ENCODE results near the gene TENM3. TPM values are rescaled to one million over a fixed set of nuclear protein-coding genes. Genes with fewer than 3 reads are reported as not detected.

Gene TENM3
- total and polyA plus RNA-seq, 9 donors: 11.0 to 32.9 (median 23.2) TPM

- no peak overlapping the region for H3K4me3 ChIP-seq (ENCODE audit: low read length)
- DNase-seq: no peak
- H3K27ac ChIP-seq (ENCODE audit: low read length): no peak overlapping the region
- no peaks in the 10 kb centered on the region for H3K36me3 ChIP-seq (ENCODE audit: control insufficient read depth, insufficient read depth, low read length)
- H3K27me3 ChIP-seq (ENCODE audit: control insufficient read depth, insufficient read depth, low read length): peaks cover 9% of the 10 kb centered on the region
- H3K9me3 ChIP-seq (replicated peaks; ENCODE audit: control insufficient read depth, low read depth, low read length): no peaks in the 10 kb centered on the region
- H3K4me1 ChIP-seq (ENCODE audit: control insufficient read depth, insufficient read depth, low read length): no peaks in the 10 kb centered on the region
- no CpG with 5 or more reads among the region's 4 CpGs for WGBS (ENCODE audit: insufficient coverage)
Measured at GRCh38 chr4:182451441-182451840, 208.2 kb downstream of the TENM3 start.

GRCh38 chr4:182453830-182454229 is 210.6 kb downstream of the TENM3 start:
- H3K27me3 ChIP-seq (ENCODE audit: control insufficient read depth, insufficient read depth, low read length): peaks cover 3% of the 10 kb centered on the region
- WGBS (ENCODE audit: insufficient coverage): no CpG with 5 or more reads among the region's 2 CpGs
- H3K4me1 ChIP-seq (ENCODE audit: control insufficient read depth, insufficient read depth, low read length): no peaks in the 10 kb centered on the region
- H3K4me3 ChIP-seq (ENCODE audit: low read length): no peak overlapping the region
- no peak for DNase-seq
- no peaks in the 10 kb centered on the region for H3K9me3 ChIP-seq (replicated peaks; ENCODE audit: control insufficient read depth, low read depth, low read length)
- no peak overlapping the region for H3K27ac ChIP-seq (ENCODE audit: low read length)
- H3K36me3 ChIP-seq (ENCODE audit: control insufficient read depth, insufficient read depth, low read length): no peaks in the 10 kb centered on the region

GRCh38 chr4:182454440-182455013 is 211.3 kb downstream of the TENM3 start:
- Histone ChIP-seq H3K4me3 (ENCODE audit: low read length) (no peak overlapping the region), H3K9me3 (replicated peaks; ENCODE audit: control insufficient read depth, low read depth, low read length) (no peaks in the 10 kb centered on the region), H3K36me3 (ENCODE audit: control insufficient read depth, insufficient read depth, low read length) (no peaks in the 10 kb centered on the region), H3K27ac (ENCODE audit: low read length) (no peak overlapping the region), H3K4me1 (ENCODE audit: control insufficient read depth, insufficient read depth, low read length) (no peaks in the 10 kb centered on the region), H3K27me3 (ENCODE audit: control insufficient read depth, insufficient read depth, low read length) (no peaks in the 10 kb centered on the region)
- DNase-seq: no peak
- no CpG with 5 or more reads among the region's 6 CpGs for WGBS (ENCODE audit: insufficient coverage)

GRCh38 chr4:182465114-182465513 is 221.9 kb downstream of the TENM3 start:
- Histone ChIP-seq H3K27ac (ENCODE audit: low read length) (no peak overlapping the region), H3K9me3 (replicated peaks; ENCODE audit: control insufficient read depth, low read depth, low read length) (no peaks in the 10 kb centered on the region), H3K4me3 (ENCODE audit: low read length) (no peak overlapping the region), H3K36me3 (ENCODE audit: control insufficient read depth, insufficient read depth, low read length) (no peaks in the 10 kb centered on the region), H3K4me1 (ENCODE audit: control insufficient read depth, insufficient read depth, low read length) (no peaks in the 10 kb centered on the region), H3K27me3 (ENCODE audit: control insufficient read depth, insufficient read depth, low read length) (no peaks in the 10 kb centered on the region)
- DNase-seq: no peak
- 80% methylated on average over 4 of the region's 5 CpGs for WGBS (ENCODE audit: insufficient coverage)

- Histone ChIP-seq H3K27ac (ENCODE audit: low read length) (no peak overlapping the region), H3K36me3 (ENCODE audit: control insufficient read depth, insufficient read depth, low read length) (no peaks in the 10 kb centered on the region), H3K4me1 (ENCODE audit: control insufficient read depth, insufficient read depth, low read length) (no peaks in the 10 kb centered on the region), H3K27me3 (ENCODE audit: control insufficient read depth, insufficient read depth, low read length) (no peaks in the 10 kb centered on the region), H3K4me3 (ENCODE audit: low read length) (no peak overlapping the region), H3K9me3 (replicated peaks; ENCODE audit: control insufficient read depth, low read depth, low read length) (no peaks in the 10 kb centered on the region)
- DNase-seq: no peak
- no CpG with 5 or more reads among the region's 1 CpG for WGBS (ENCODE audit: insufficient coverage)
Measured at GRCh38 chr4:182465979-182466378, 222.8 kb downstream of the TENM3 start.

GRCh38 chr4:182470215-182470614 is 227.0 kb downstream of the TENM3 start:
- no peak overlapping the region for H3K4me3 ChIP-seq (ENCODE audit: low read length)
- no peaks in the 10 kb centered on the region for H3K4me1 ChIP-seq (ENCODE audit: control insufficient read depth, insufficient read depth, low read length)
- no peaks in the 10 kb centered on the region for H3K36me3 ChIP-seq (ENCODE audit: control insufficient read depth, insufficient read depth, low read length)
- no peak for DNase-seq
- no peak overlapping the region for H3K27ac ChIP-seq (ENCODE audit: low read length)
- no peaks in the 10 kb centered on the region for H3K9me3 ChIP-seq (replicated peaks; ENCODE audit: control insufficient read depth, low read depth, low read length)
- WGBS (ENCODE audit: insufficient coverage): no CpG with 5 or more reads among the region's 2 CpGs
- H3K27me3 ChIP-seq (ENCODE audit: control insufficient read depth, insufficient read depth, low read length): no peaks in the 10 kb centered on the region

GRCh38 chr4:182475539-182475938 is 232.3 kb downstream of the TENM3 start:
- no peaks in the 10 kb centered on the region for H3K9me3 ChIP-seq (replicated peaks; ENCODE audit: control insufficient read depth, low read depth, low read length)
- no peaks in the 10 kb centered on the region for H3K36me3 ChIP-seq (ENCODE audit: control insufficient read depth, insufficient read depth, low read length)
- H3K4me1 ChIP-seq (ENCODE audit: control insufficient read depth, insufficient read depth, low read length): no peaks in the 10 kb centered on the region
- no CpG with 5 or more reads among the region's 2 CpGs for WGBS (ENCODE audit: insufficient coverage)
- no peak overlapping the region for H3K27ac ChIP-seq (ENCODE audit: low read length)
- DNase-seq: no peak
- H3K27me3 ChIP-seq (ENCODE audit: control insufficient read depth, insufficient read depth, low read length): no peaks in the 10 kb centered on the region
- H3K4me3 ChIP-seq (ENCODE audit: low read length): no peak overlapping the region

GRCh38 chr4:182478475-182478874 is 235.3 kb downstream of the TENM3 start:
- Histone ChIP-seq H3K9me3 (replicated peaks; ENCODE audit: control insufficient read depth, low read depth, low read length) (no peaks in the 10 kb centered on the region), H3K4me3 (ENCODE audit: low read length) (no peak overlapping the region), H3K27me3 (ENCODE audit: control insufficient read depth, insufficient read depth, low read length) (no peaks in the 10 kb centered on the region), H3K27ac (ENCODE audit: low read length) (no peak overlapping the region), H3K36me3 (ENCODE audit: control insufficient read depth, insufficient read depth, low read length) (no peaks in the 10 kb centered on the region), H3K4me1 (ENCODE audit: control insufficient read depth, insufficient read depth, low read length) (no peaks in the 10 kb centered on the region)
- DNase-seq: peak; percentile 70
- WGBS (ENCODE audit: insufficient coverage): no CpG with 5 or more reads among the region's 1 CpG

- H3K4me3 ChIP-seq (ENCODE audit: low read length): no peak overlapping the region
- H3K27ac ChIP-seq (ENCODE audit: low read length): no peak overlapping the region
- WGBS (ENCODE audit: insufficient coverage): 80% methylated on average over 1 of the region's 6 CpGs
- no peaks in the 10 kb centered on the region for H3K36me3 ChIP-seq (ENCODE audit: control insufficient read depth, insufficient read depth, low read length)
- peaks cover 6% of the 10 kb centered on the region for H3K9me3 ChIP-seq (replicated peaks; ENCODE audit: control insufficient read depth, low read depth, low read length)
- DNase-seq: no peak
- no peaks in the 10 kb centered on the region for H3K4me1 ChIP-seq (ENCODE audit: control insufficient read depth, insufficient read depth, low read length)
- H3K27me3 ChIP-seq (ENCODE audit: control insufficient read depth, insufficient read depth, low read length): no peaks in the 10 kb centered on the region
Measured at GRCh38 chr4:182483685-182484084, 240.5 kb downstream of the TENM3 start.

- Histone ChIP-seq H3K9me3 (replicated peaks; ENCODE audit: control insufficient read depth, low read depth, low read length) (peaks cover 6% of the 10 kb centered on the region), H3K4me3 (ENCODE audit: low read length) (no peak overlapping the region), H3K36me3 (ENCODE audit: control insufficient read depth, insufficient read depth, low read length) (no peaks in the 10 kb centered on the region), H3K4me1 (ENCODE audit: control insufficient read depth, insufficient read depth, low read length) (peaks cover 1% of the 10 kb centered on the region), H3K27me3 (ENCODE audit: control insufficient read depth, insufficient read depth, low read length) (no peaks in the 10 kb centered on the region), H3K27ac (ENCODE audit: low read length) (no peak overlapping the region)
- WGBS (ENCODE audit: insufficient coverage): 91% methylated on average over 6 of the region's 7 CpGs
- no peak for DNase-seq
Measured at GRCh38 chr4:182486881-182487280, 243.7 kb downstream of the TENM3 start.

GRCh38 chr4:182488896-182489295 is 245.7 kb downstream of the TENM3 start:
- Histone ChIP-seq H3K27ac (ENCODE audit: low read length) (peak overlapping the region; percentile 33), H3K27me3 (ENCODE audit: control insufficient read depth, insufficient read depth, low read length) (no peaks in the 10 kb centered on the region), H3K36me3 (ENCODE audit: control insufficient read depth, insufficient read depth, low read length) (no peaks in the 10 kb centered on the region), H3K4me1 (ENCODE audit: control insufficient read depth, insufficient read depth, low read length) (peaks cover 4% of the 10 kb centered on the region), H3K9me3 (replicated peaks; ENCODE audit: control insufficient read depth, low read depth, low read length) (peaks cover 6% of the 10 kb centered on the region), H3K4me3 (ENCODE audit: low read length) (no peak overlapping the region)
- peak; percentile 85 for DNase-seq
- WGBS (ENCODE audit: insufficient coverage): no CpG with 5 or more reads among the region's 2 CpGs

Measured in muscle of leg (tissue), 11 donors.